HepG2 (cell line): ENCODE measurements around the gene SH3PXD2A. TPM values are rescaled to one million over a fixed set of nuclear protein-coding genes. Genes with fewer than 3 reads are reported as not detected.

Source experiments
- ASH2L ChIP-seq: fragments of 300-600, 200-600 bp; sonication (generic); IDR thresholded peaks from 2 replicates; pipeline ENCODE4 v1.7.0; 2017; ENCODE audit warnings: low read depth, mild to moderate bottlenecking, moderate library complexity, mixed read lengths, low read length; ENCODE audit not compliant: insufficient read length
- CENPT ChIP-seq: sonication (generic); formaldehyde crosslinking; IDR thresholded peaks from 2 replicates; pipeline ENCODE4 v1.8.0; 2022; ENCODE audit warnings: low read depth, mild to moderate bottlenecking, moderate library complexity, missing genetic modification reagents
- ERF ChIP-seq: IDR thresholded peaks from 2 replicates; pipeline ENCODE4 v1.6.1; 2018; ENCODE audit warnings: missing biosample characterization, missing genetic modification reagents
- EZH2 ChIP-seq: conservative IDR thresholded peaks from 2 replicates; pipeline ENCODE4 v1.6.1; 2012; ENCODE audit warnings: mild to moderate bottlenecking, low read depth, low read length, moderate library complexity
- MXI1 ChIP-seq: IDR thresholded peaks from 3 replicates; pipeline ENCODE4 v1.6.1; 2012; ENCODE audit warnings: low read depth, low read length, inconsistent platforms, borderline replicate concordance
- MYNN ChIP-seq: sonication (generic); formaldehyde crosslinking; IDR thresholded peaks from 2 replicates; pipeline ENCODE4 v1.4.0; 2020; ENCODE audit warnings: mild to moderate bottlenecking, low read depth, missing genetic modification reagents
- RBFOX2 ChIP-seq: fragments of 200-400 bp; formaldehyde crosslinking; IDR thresholded peaks from 2 replicates; pipeline ENCODE4 v1.6.1; 2017; ENCODE audit warnings: low read depth, mild to moderate bottlenecking, low read length
- RELA ChIP-seq: sonication (generic); formaldehyde crosslinking; IDR thresholded peaks from 2 replicates; pipeline ENCODE4 v1.4.0; 2020; ENCODE audit warnings: missing genetic modification reagents
- REPIN1 ChIP-seq: sonication (generic); formaldehyde crosslinking; IDR thresholded peaks from 2 replicates; pipeline ENCODE4 v1.8.0; 2022; ENCODE audit warnings: missing genetic modification reagents, low read depth, mild to moderate bottlenecking, borderline replicate concordance
- YY1 ChIP-seq: IDR thresholded peaks from 2 replicates; pipeline ENCODE4 v1.6.1; 2011; ENCODE audit warnings: low read length, low read depth, moderate library complexity, mild to moderate bottlenecking; ENCODE audit not compliant: insufficient read depth, insufficient replicate concordance
- ZBTB20 ChIP-seq: sonication (generic); formaldehyde crosslinking; IDR thresholded peaks from 2 replicates; pipeline ENCODE4 v1.8.1; 2023; ENCODE audit warnings: missing genetic modification reagents, low read depth, mild to moderate bottlenecking, borderline replicate concordance
- ZFP36L1 ChIP-seq: sonication (generic); formaldehyde crosslinking; IDR thresholded peaks from 2 replicates; pipeline ENCODE4 v1.8.0; 2022; ENCODE audit warnings: mild to moderate bottlenecking, missing genetic modification reagents, moderate library complexity
- ZNF225 ChIP-seq: sonication (generic); formaldehyde crosslinking; IDR thresholded peaks from 2 replicates; pipeline ENCODE4 v1.4.0; 2020; ENCODE audit warnings: mild to moderate bottlenecking, missing genetic modification reagents
- ZNF335 ChIP-seq: sonication (generic); formaldehyde crosslinking; IDR thresholded peaks from 2 replicates; pipeline ENCODE4 v1.4.0; 2020; ENCODE audit warnings: missing genetic modification reagents
- ZNF343 ChIP-seq: sonication (generic); formaldehyde crosslinking; IDR thresholded peaks from 2 replicates; pipeline ENCODE4 v1.4.0; 2020; ENCODE audit warnings: mild to moderate bottlenecking, missing genetic modification reagents
- ZNF546 ChIP-seq: sonication (generic); formaldehyde crosslinking; conservative IDR thresholded peaks from 2 replicates; pipeline ENCODE4 v1.8.1; 2023; ENCODE audit warnings: mild to moderate bottlenecking, missing genetic modification reagents
- ZNF660 ChIP-seq: sonication (generic); formaldehyde crosslinking; IDR thresholded peaks from 2 replicates; pipeline ENCODE4 v1.5.1; 2020; ENCODE audit warnings: mild to moderate bottlenecking, low read depth, missing genetic modification reagents, borderline replicate concordance
- ZNF790 ChIP-seq: sonication (generic); formaldehyde crosslinking; IDR thresholded peaks from 2 replicates; pipeline ENCODE4 v1.8.0; 2022; ENCODE audit warnings: missing genetic modification reagents, mild to moderate bottlenecking, borderline replicate concordance
- ZSCAN21 ChIP-seq: sonication (generic); formaldehyde crosslinking; IDR thresholded peaks from 2 replicates; pipeline ENCODE4 v1.8.0; 2022; ENCODE audit warnings: mild to moderate bottlenecking, missing genetic modification reagents, moderate library complexity, borderline replicate concordance
- polyA plus RNA-seq, 8 experiments: library from polyadenylated mRNA; depleted of rRNA in 3 of 8; stranded (reverse) in 7 of 8; unstranded in 1 of 8; fragments of >200 nt; fragmentation: Illumina TruSeq in 4 of 8; extraction: Trizol in 4 of 8; gene quantifications; 2 replicates each; pipeline versions ENCODE4 v1.2.1 to v1.2.3, GENCODE V29; 2011 to 2016; ENCODE audit warnings: low read depth in 4 of 8, missing spikeins in 1 of 8, mixed read lengths in 1 of 8; ENCODE audit not compliant: insufficient read depth in 1 of 8
- total RNA-seq, 5 experiments: library from RNA; depleted of rRNA; stranded (reverse); fragments of >200 nt; fragmentation: Illumina TruSeq; extraction: Trizol; gene quantifications; 2 replicates each; pipeline ENCODE4 v1.2.3, GENCODE V29; 2016; ENCODE audit warnings: low read depth in 1 of 5
- TF ChIP-seq, protein P1 (sequence below): sonication (generic); formaldehyde crosslinking; IDR thresholded peaks from 2 replicates; pipeline ENCODE4 v1.5.0; 2020; ENCODE audit warnings: mild to moderate bottlenecking, low read depth, missing genetic modification reagents, borderline replicate concordance
- TF ChIP-seq, protein P2 (sequence below): sonication (generic); formaldehyde crosslinking; IDR thresholded peaks from 2 replicates; pipeline ENCODE4 v1.4.0; 2020; ENCODE audit warnings: missing genetic modification reagents
- TF ChIP-seq, protein P3 (sequence below): IDR thresholded peaks from 2 replicates; pipeline ENCODE4 v1.6.1; 2016
- TF ChIP-seq, protein P4 (sequence below): IDR thresholded peaks from 2 replicates; pipeline ENCODE4 v1.6.1; 2018; ENCODE audit warnings: missing genetic modification reagents, mild to moderate bottlenecking, missing compliant biosample characterization
- TF ChIP-seq, protein P5 (sequence below): sonication (generic); formaldehyde crosslinking; IDR thresholded peaks from 2 replicates; pipeline ENCODE4 v1.5.0; 2020; ENCODE audit warnings: mild to moderate bottlenecking, missing genetic modification reagents, moderate library complexity
- TF ChIP-seq, protein P6 (sequence below): IDR thresholded peaks from 2 replicates; pipeline ENCODE4 v1.6.1; 2018; ENCODE audit warnings: missing genetic modification reagents

The SH3PXD2A gene
- total and polyA plus RNA-seq, 2 of the 13 experiments (the other 11 are each of a cell fraction or from before 2014, with no cell fraction given) = 11.1 to 11.3 TPM

DNA sequence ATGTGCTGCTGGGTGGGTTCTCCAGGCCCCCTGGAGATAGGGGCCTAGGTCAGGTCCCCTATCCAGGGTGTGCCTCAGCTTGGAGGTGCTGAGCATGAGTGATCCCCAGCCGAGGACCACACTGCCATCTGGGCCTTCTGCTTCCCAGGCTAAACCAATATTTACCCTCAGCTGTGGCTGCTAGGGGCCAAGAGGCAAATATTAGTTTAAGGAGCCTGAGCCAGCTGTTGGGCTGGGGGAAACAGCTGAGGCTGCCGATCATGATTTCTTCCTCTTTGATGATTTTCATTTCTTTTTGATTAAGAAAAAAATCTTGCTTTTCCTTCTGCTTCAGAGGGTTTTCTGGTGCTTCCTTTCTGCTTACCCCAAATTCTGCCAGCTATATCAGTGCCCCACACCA, 278.5 kb downstream of the SH3PXD2A start (continued):
- TF ChIP-seq MYNN (CRISPR knock-in tag) = no peak
- TF ChIP-seq, protein P1, sequence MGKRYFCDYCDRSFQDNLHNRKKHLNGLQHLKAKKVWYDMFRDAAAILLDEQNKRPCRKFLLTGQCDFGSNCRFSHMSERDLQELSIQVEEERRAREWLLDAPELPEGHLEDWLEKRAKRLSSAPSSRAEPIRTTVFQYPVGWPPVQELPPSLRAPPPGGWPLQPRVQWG (CRISPR knock-in tag) = no peak
- TF ChIP-seq ASH2L = no peak
- no peak for TF ChIP-seq ZFP36L1
- TF ChIP-seq, protein P2, sequence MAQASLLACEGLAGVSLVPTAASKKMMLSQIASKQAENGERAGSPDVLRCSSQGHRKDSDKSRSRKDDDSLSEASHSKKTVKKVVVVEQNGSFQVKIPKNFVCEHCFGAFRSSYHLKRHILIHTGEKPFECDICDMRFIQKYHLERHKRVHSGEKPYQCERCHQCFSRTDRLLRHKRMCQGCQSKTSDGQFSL (CRISPR knock-in tag) = no peak
- TF ChIP-seq, protein P3, sequence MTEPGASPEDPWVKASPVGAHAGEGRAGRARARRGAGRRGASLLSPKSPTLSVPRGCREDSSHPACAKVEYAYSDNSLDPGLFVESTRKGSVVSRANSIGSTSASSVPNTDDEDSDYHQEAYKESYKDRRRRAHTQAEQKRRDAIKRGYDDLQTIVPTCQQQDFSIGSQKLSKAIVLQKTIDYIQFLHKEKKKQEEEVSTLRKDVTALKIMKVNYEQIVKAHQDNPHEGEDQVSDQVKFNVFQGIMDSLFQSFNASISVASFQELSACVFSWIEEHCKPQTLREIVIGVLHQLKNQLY (CRISPR knock-in tag) = peak; percentile 53; the same call in 1 of the 2 replicates
- TF ChIP-seq, protein P4, sequence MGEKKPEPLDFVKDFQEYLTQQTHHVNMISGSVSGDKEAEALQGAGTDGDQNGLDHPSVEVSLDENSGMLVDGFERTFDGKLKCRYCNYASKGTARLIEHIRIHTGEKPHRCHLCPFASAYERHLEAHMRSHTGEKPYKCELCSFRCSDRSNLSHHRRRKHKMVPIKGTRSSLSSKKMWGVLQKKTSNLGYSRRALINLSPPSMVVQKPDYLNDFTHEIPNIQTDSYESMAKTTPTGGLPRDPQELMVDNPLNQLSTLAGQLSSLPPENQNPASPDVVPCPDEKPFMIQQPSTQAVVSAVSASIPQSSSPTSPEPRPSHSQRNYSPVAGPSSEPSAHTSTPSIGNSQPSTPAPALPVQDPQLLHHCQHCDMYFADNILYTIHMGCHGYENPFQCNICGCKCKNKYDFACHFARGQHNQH (CRISPR knock-in tag) = peak; percentile 72; the same call in 1 of the 2 replicates
- TF ChIP-seq ZNF790 = no peak
- TF ChIP-seq ZBTB20 = peak; percentile 39; the same call in 1 of the 2 replicates
- TF ChIP-seq, protein P5, sequence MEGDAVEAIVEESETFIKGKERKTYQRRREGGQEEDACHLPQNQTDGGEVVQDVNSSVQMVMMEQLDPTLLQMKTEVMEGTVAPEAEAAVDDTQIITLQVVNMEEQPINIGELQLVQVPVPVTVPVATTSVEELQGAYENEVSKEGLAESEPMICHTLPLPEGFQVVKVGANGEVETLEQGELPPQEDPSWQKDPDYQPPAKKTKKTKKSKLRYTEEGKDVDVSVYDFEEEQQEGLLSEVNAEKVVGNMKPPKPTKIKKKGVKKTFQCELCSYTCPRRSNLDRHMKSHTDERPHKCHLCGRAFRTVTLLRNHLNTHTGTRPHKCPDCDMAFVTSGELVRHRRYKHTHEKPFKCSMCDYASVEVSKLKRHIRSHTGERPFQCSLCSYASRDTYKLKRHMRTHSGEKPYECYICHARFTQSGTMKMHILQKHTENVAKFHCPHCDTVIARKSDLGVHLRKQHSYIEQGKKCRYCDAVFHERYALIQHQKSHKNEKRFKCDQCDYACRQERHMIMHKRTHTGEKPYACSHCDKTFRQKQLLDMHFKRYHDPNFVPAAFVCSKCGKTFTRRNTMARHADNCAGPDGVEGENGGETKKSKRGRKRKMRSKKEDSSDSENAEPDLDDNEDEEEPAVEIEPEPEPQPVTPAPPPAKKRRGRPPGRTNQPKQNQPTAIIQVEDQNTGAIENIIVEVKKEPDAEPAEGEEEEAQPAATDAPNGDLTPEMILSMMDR = peak; percentile 32; the same call in 1 of the 2 replicates
- TF ChIP-seq CENPT = no peak
- TF ChIP-seq RELA (CRISPR knock-in tag) = no peak
- no peak for TF ChIP-seq ZNF546 (CRISPR knock-in tag)
- no peak for TF ChIP-seq YY1
- no peak for TF ChIP-seq ZNF660 (CRISPR knock-in tag)
- no peak for TF ChIP-seq EZH2
- TF ChIP-seq, protein P6, sequence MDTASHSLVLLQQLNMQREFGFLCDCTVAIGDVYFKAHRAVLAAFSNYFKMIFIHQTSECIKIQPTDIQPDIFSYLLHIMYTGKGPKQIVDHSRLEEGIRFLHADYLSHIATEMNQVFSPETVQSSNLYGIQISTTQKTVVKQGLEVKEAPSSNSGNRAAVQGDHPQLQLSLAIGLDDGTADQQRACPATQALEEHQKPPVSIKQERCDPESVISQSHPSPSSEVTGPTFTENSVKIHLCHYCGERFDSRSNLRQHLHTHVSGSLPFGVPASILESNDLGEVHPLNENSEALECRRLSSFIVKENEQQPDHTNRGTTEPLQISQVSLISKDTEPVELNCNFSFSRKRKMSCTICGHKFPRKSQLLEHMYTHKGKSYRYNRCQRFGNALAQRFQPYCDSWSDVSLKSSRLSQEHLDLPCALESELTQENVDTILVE (CRISPR knock-in tag) = peak; percentile 55; the same call in 1 of the 2 replicates
- 0 out of 2 replicates have a peak, but pooled peaks have one; percentile 68 for TF ChIP-seq ERF (CRISPR knock-in tag)
- TF ChIP-seq REPIN1 (CRISPR knock-in tag) = peak; percentile 73
- no peak; the same call in 1 of the 2 replicates for TF ChIP-seq ZSCAN21 (CRISPR knock-in tag)
- no peak for TF ChIP-seq RBFOX2
- no peak for TF ChIP-seq ZNF225
- no peak for TF ChIP-seq MXI1
- no peak for TF ChIP-seq ZNF335 (CRISPR knock-in tag)
- no peak for TF ChIP-seq ZNF343 (CRISPR knock-in tag)
